Activated CD8-positive, alpha-beta memory T cell treated with anti-CD3 and anti-CD28 coated beads, Interleukin-2, amount 50 U/mL, for 1 hour (primary cell): Measurements from ENCODE around the gene MLLT6.

ENCODE experiments used
- DNase-seq: peaks from one replicate; pipeline ENCODE4 v3.0.0-alpha.2; 2020; ENCODE audit errors: extremely low read depth

MLLT6 gene

GRCh38 chr17:38742411-38743308 is 37.6 kb downstream of the MLLT6 start:
- DNase-seq = no peak

GRCh38 chr17:38743556-38744171 is 38.6 kb downstream of the MLLT6 start:
- no peak for DNase-seq

GRCh38 chr17:38745545-38745944 is 40.5 kb downstream of the MLLT6 start:
- DNase-seq = no peak

- DNase-seq = no peak
Measured at GRCh38 chr17:38746004-38746848, 41.2 kb downstream of the MLLT6 start.

DNA sequence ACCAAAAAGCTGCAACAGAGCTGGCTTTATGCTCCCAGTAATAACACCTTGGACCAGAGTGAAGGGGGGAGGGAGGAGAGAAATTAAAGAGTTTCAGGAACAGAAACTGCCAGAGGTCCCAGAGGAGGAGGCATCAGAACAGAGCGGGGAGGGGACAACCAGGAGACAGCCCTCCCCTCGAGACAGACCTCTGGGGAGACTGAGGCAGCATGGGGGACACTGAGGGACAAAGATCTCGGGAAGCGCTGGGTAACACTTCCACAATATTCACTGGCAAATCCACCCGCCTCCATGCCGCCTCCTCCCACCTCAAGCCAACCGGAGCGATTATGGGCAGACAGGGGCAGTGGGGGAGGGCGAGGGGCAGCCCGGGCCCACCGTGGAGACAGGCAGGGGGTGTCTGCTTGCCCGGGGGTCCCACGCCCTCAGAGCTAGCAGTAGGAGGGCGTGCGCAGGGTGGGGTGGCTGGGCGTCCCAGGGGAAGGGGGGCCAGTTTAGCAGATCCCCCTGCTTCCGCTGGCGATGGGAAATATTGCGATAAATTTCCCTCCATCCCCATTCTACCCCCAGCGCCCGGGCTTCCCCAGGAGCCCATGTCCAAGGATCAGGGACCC is 41.9 kb downstream of the MLLT6 start:
- no peak for DNase-seq

DNA sequence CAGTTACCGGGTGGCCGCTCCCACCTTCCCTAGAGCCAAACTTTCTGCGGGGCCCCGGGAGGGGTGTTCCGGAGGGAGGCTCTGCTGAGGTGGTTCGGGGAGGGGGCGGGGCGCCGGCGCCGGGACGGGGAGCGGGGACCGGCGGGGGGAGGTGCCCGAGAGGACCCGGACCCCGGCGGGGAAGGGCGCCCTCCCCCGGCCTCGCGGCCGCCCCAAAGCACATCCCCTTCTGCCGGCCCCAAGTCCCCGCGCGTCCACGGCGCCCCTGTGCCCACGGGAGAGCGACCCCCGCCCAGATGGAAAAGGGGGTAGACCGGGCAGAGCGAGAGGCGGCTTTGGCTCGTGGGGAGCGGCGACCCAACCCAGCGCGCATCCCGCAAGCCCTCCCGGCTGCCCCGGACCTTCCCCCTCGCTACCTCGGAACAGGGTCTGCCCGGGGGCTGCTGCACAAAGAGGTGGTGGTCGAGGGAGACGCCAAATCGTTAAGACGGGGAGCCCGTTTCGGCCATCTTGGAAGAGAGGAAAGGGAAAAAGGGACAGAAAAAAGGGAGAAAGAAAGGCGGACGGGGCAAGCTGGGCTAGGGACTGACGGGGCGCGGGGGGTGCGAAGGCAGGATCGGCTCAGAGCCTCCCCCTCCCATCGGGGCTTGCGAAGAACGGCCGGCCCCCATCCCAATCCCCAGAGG is 42.5 kb downstream of the MLLT6 start:
- DNase-seq = no peak

GRCh38 chr17:38748149-38748891 is 43.2 kb downstream of the MLLT6 start, which contains the start of gene PCGF2:
Gene PCGF2, minus strand, starts transcription at chr17:38748336. Its CDS starts 7,934 bp downstream, at chr17:38740402.
- DNase-seq = no peak

DNA sequence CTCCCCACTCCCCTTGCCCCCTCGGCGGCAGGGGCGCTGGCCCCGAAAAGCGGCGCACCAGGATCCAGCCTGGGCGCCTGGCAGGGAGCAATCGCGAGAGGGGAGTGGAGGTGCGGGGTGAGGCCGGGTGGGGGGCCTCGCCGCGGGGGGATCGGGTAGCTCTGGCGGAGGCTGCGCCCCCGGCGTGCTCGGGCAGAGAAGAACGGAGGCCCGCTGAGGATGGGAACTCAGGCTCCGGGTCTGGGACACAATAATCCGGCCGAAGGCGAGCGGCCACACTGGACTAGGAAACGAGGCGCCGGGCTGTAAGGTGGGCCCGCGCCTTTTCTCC is 43.8 kb downstream of the MLLT6 start:
- no peak for DNase-seq

DNA sequence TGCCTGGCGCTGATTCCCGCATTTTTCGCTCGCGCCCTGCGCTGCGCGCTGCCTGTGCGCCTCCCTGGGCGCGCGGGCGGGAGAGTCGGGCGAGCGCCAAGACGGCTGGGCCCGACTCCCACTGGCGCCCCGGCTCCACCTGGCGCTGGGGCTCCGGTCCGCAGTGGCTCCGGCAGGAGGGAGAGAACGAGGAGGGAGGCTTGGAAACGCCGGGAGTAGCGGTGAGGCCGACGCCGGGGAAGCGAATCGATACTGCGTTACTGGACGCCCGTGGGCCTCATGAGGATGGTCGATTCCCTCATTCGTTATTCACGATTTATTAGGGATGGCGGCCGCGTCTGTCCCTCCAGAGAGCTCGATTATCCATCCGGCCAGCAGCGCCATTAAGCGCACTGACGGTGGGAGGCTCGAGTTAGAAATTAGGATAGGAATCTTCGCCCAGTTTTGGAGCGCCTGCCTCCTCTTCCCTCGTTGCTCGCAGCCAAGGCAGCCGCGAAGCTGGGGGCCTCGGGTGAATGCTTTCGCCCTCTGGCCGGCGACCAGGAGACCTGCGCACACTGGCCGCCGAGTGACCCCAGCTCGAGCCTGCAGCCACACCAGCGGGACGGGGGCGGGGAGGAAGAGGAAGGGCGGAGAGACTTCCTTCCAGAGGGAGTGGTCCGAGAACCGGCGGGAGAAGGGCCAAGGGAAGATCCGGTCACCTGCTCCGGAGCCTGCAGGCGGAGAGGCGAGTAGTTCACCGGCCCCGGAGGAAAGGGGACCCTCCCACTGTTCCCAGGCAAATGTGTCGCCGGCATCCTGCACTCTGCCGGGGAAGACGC is 44.4 kb downstream of the MLLT6 start:
- no peak for DNase-seq

DNA sequence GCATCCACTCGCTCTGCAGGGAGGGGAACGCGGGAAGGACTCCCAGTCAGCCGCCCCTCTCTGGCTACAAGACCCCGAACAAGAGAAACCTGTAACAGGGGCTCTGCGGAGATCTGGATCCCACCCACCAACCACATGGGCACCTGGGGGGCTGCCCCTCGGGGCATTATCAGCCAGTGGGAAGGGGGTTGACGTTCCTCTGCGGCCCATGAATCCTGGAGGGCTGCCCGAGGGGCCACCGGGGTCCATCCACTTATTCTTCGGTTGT is 44.9 kb downstream of the MLLT6 start:
- no peak for DNase-seq

DNA sequence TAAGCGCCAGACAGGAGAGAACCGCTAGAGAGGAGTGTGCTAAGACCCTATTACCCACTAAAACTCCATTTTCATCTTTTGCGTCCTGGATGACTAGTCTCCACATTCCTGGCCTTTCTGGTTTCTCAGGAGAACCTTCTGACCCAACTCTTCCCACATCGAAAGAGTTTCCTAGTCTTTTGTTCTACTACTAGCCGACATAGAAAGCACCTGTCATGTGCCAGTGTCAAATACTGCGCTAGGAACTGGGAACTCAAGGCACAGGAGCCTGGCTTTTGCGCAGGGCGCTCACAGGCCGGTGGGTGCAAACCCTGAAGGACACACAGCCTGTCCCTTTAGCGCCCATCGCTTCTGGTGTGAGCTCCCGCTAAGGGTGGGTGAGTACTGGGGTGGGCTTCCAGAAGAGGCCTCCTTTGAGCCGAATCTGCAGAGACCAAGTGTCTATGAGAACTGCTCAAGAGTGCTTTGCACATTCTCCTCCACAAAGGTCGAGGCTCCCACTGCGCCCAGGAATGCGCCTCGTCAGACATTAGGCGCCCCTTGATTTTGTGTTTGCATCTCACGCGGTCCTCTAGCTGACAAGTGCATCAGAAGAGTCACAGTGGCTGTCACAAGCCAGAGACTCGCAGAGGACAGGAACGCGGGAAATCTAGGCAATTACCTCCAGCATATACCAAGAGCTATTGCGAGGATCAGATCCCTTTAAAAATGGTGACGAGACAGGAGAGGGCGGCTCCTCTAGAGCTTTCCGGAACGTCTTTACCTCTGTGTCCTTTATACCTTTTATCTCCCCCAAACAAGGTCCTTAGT is 45.4 kb downstream of the MLLT6 start:
- no peak for DNase-seq

DNA sequence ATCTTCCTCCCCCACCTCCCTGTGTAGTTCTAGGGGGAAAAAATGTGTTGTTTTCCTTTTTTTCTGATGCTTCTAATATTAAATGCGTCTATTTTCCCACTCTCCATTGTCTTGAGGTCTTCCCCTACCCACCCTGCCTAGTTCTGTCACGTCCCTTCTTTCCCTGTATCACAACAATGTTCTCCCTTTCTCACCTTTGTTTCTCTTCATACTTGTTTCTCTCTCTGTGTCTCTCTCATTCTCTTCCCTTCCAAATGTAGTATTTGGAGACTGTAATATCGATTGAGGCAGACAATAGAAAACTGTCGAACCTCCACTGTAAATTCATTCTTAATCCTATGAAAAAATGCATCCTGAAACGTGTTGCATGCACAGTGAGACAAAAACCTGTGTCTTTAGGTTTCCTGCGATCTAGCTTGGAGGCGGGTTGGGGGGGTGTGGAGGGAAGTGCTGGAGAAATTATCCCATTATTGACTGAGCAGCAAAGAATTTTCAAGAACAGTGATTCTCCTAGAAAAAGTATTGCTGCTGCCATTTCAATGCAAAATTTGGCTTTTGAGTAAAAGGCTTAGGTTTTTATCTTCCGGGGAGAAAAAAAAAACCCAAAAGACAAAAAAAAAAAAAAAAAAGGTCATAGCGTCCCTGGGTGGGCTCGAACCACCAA is 46.2 kb downstream of the MLLT6 start:
- DNase-seq = no peak

GRCh38 chr17:38751808-38752307 is 46.8 kb downstream of the MLLT6 start:
- peak; percentile 40 for DNase-seq

DNA sequence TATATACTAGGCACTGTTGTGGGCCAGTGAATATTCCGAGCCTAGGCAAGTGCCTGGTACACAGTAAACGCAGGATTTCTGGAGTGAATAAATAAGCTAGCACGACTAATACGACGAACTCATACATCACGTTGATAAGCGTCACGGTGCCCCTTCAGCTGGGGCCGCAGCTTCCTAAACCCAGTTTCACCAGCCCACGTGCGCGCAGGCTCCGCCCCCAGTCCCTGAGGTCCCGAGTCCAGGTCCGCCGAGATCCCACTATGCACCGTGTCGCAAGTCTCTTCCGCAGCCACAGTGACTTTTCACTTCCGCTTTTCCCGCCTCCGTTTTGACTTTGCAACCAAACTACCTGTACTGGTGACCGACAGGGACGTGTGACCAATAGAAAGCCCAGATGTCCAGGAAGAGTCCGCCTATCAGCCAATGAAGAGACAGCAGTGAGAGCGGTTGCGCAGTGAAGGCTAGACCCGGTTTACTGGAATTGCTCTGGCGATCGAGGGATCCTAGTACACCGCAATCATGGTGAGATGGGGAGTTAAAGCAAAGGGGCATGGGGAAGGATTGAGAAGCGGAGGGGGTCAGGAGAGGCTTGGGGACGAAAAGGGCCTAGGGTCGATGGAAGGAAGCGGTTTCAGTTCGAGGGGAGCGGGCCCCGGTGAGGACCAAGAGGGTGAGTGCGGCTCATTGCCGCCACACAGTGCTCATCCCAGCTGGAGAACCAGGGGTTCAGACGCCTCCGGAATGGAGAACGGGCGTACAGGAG is 47.4 kb downstream of the MLLT6 start, which contains the start of gene PSMB3:
TSS of gene PSMB3 (plus strand) at position 434 of the 763 bp plus-strand sequence. CDS start at position 520, 86 bp downstream.
- peak; percentile 94 for DNase-seq

- no peak for DNase-seq
Measured at GRCh38 chr17:38753071-38753506, 48.0 kb downstream of the MLLT6 start.

- DNase-seq = no peak
Measured at GRCh38 chr17:38761612-38762011, 56.5 kb downstream of the MLLT6 start.

- no peak for DNase-seq
Measured at GRCh38 chr17:38762231-38762630, 57.2 kb downstream of the MLLT6 start.
